Breast epithelium (tissue), 4 donors: ENCODE measurements around the gene CEP85L. TPM values are rescaled to one million over a fixed set of nuclear protein-coding genes. Genes with fewer than 3 reads are reported as not detected.

Experiments used
- DNase-seq, 2 donors: peaks; one replicate each; pipeline ENCODE4 v3.0.0-alpha.2; 2019; ENCODE audit warnings: low spot score in 2 of 2
- H3K27ac ChIP-seq, 2 donors: fragments of 200-600 bp; sonication (generic) in 1 of 2; one replicate each; pipeline ENCODE4 v1.5.1; 2016 to 2019; ENCODE audit warnings: mild to moderate bottlenecking in 1 of 2
- H3K27me3 ChIP-seq, 2 donors: fragments of 200-600 bp; sonication (generic) in 1 of 2; one replicate each; pipeline versions ENCODE4 v1.5.1 to v1.6.0; 2017 to 2019; ENCODE audit warnings: control low read depth in 1 of 2, mild to moderate bottlenecking in 1 of 2
- H3K36me3 ChIP-seq: fragments of 200-600 bp; one replicate; pipeline ENCODE4 v1.5.1; 2019
- H3K4me1 ChIP-seq, 2 donors: fragments of 200-600 bp; sonication (generic); one replicate each; pipeline ENCODE4 v1.5.1; 2016 to 2019; ENCODE audit warnings: control low read depth in 1 of 2
- H3K4me3 ChIP-seq, 3 donors: fragments of 200-600 bp; sonication (generic); 1 replicate in 2 of 3; 2 replicates in 1 of 3; pipeline ENCODE4 v1.5.1; 2016 to 2019; ENCODE audit warnings: mild to moderate bottlenecking in 3 of 3, moderate library complexity in 2 of 3
- H3K9me3 ChIP-seq, 2 donors: fragments of 200-600 bp; sonication (generic) in 1 of 2; one replicate each; pipeline ENCODE4 v1.5.1; 2016 to 2019; ENCODE audit warnings: control low read depth in 1 of 2
- CTCF ChIP-seq, 3 donors: fragments of 450-650 bp; IDR thresholded peaks; one replicate each; pipeline ENCODE4 v1.5.1; 2016 to 2017; ENCODE audit warnings: antibody characterized with exemption in 3 of 3, mild to moderate bottlenecking in 3 of 3, moderate library complexity in 3 of 3
- POLR2A ChIP-seq: fragments of 450-650 bp; IDR thresholded peaks from one replicate; pipeline ENCODE4 v1.6.1; 2016; ENCODE audit warnings: antibody characterized with exemption, mild to moderate bottlenecking, moderate library complexity
- POLR2AphosphoS5 ChIP-seq, 3 donors: sonication (generic); formaldehyde crosslinking; IDR thresholded peaks; one replicate each; pipeline ENCODE4 v1.6.1; 2017; ENCODE audit warnings: antibody characterized with exemption in 3 of 3
- intact Hi-C: fragments of 100-400 bp; cut with DNase I; formaldehyde crosslinking; loops from one replicate; pipeline ENCODE4 v1.15.1; 2023; ENCODE audit warnings: low total_unique reads
- total RNA-seq, 3 donors: library from RNA; depleted of rRNA; stranded (reverse); fragments of >200 nt; gene quantifications; one replicate each; pipeline ENCODE4 v1.1.0, GENCODE V29; 2016

Gene CEP85L
- total RNA-seq, 3 donors from 2014 or later, result 12.7 to 17.3 (median 15.7) TPM

GRCh38 chr6:118645395-118645794 lies 6.0 kb downstream of the CEP85L start:
- intact Hi-C loops, result no loop called here
- Histone ChIP-seq H3K27ac (no peak overlapping the region), H3K9me3 (no peaks in the 10 kb centered on the region), H3K4me1 (peaks cover 0 to 4% of the 10 kb centered on the region in 2 donors), H3K27me3 (no peaks in the 10 kb centered on the region), H3K4me3 (no peak overlapping the region), H3K36me3 (no peaks in the 10 kb centered on the region)
- TF ChIP-seq POLR2AphosphoS5 (IDR thresholded peaks at IDR 0.05) (no peak), POLR2A (no peak)
- no peak for DNase-seq

GRCh38 chr6:118644007-118644406 lies 7.4 kb downstream of the CEP85L start:
- TF ChIP-seq CTCF (IDR thresholded peaks at IDR 0.05) (no peak), POLR2A (no peak), POLR2AphosphoS5 (IDR thresholded peaks at IDR 0.05) (no peak)
- intact Hi-C loops, result no loop called here
- no peak overlapping the region for H3K4me3 ChIP-seq
- no peak overlapping the region for H3K27ac ChIP-seq
- peaks cover 0 to 4% of the 10 kb centered on the region in 2 donors for H3K4me1 ChIP-seq
- H3K27me3 ChIP-seq, result no peaks in the 10 kb centered on the region
- no peak for DNase-seq
- no peaks in the 10 kb centered on the region for H3K36me3 ChIP-seq
- no peaks in the 10 kb centered on the region for H3K9me3 ChIP-seq

GRCh38 chr6:118641042-118641441 lies 10.3 kb downstream of the CEP85L start:
- Histone ChIP-seq H3K27me3 (no peaks in the 10 kb centered on the region), H3K36me3 (no peaks in the 10 kb centered on the region), H3K4me3 (no peak overlapping the region), H3K27ac (no peak overlapping the region), H3K9me3 (no peaks in the 10 kb centered on the region), H3K4me1 (peaks cover 0 to 4% of the 10 kb centered on the region in 2 donors)
- DNase-seq, result no peak
- TF ChIP-seq POLR2AphosphoS5 (IDR thresholded peaks at IDR 0.05), result no peak
- no peak for TF ChIP-seq CTCF (IDR thresholded peaks at IDR 0.05)
- no peak for TF ChIP-seq POLR2A
- intact Hi-C loops, result no loop called here

- Histone ChIP-seq H3K27ac (no peak overlapping the region), H3K9me3 (no peaks in the 10 kb centered on the region), H3K36me3 (no peaks in the 10 kb centered on the region), H3K27me3 (no peaks in the 10 kb centered on the region), H3K4me3 (no peak overlapping the region), H3K4me1 (peaks cover 0 to 4% of the 10 kb centered on the region in 2 donors)
- TF ChIP-seq POLR2AphosphoS5 (IDR thresholded peaks at IDR 0.05) (no peak), CTCF (IDR thresholded peaks at IDR 0.05) (no peak), POLR2A (no peak)
- intact Hi-C loops, result no loop called here
- no peak for DNase-seq
Observed at GRCh38 chr6:118639054-118639964, 12.1 kb downstream of the CEP85L start.

- H3K36me3 ChIP-seq, result no peaks in the 10 kb centered on the region
- H3K27me3 ChIP-seq, result no peaks in the 10 kb centered on the region
- TF ChIP-seq POLR2A (no peak), POLR2AphosphoS5 (IDR thresholded peaks at IDR 0.05) (no peak), CTCF (IDR thresholded peaks at IDR 0.05) (no peak)
- peaks cover 0 to 4% of the 10 kb centered on the region in 2 donors for H3K4me1 ChIP-seq
- no peak overlapping the region for H3K4me3 ChIP-seq
- DNase-seq, result no peak
- H3K9me3 ChIP-seq, result no peaks in the 10 kb centered on the region
- intact Hi-C loops, result no loop called here
- no peak overlapping the region for H3K27ac ChIP-seq
Observed at GRCh38 chr6:118638288-118638687, 13.1 kb downstream of the CEP85L start.
